RCC 7860 (cell line): ENCODE measurements around the gene EVX1.

ENCODE experiments used
- DNase-seq: peaks from one replicate; pipeline ENCODE4 v3.0.0-alpha.2; 2015; ENCODE audit warnings: low spot score
- FAIRE-seq: peaks from 2 replicates; lab custom pipeline; 2012; peaks lifted over from hg19 to GRCh38; lab: Jason Lieb, UNC

Gene EVX1

DNA sequence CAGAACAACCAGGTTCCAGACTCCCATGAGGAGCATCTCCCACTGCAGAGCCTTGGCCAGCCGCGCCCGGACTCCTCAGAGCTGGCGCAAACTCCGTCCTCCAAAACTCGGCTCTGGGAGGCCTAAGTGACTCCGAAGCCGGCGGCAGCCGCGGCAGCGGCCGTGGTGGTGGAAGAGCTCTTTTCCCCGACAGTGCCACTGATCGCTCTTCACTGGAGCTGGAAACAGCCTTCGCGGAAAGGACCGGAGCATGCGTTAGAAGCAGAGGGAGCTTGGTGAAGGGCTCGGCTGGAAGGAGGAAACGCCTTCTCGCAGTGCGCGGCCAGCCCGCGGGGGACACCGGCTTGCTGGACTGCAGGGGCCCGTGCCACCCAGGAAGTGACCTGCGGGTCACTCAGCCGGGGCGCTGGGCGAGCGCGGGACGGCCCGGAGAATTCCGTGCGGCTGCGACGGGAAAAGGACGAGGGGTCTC lies 37.7 kb upstream of the EVX1 start:
- no peak for DNase-seq
- no peak for FAIRE-seq

GRCh38 chr7:27205325-27206280 lies 37.0 kb upstream of the EVX1 start:
- no peak for DNase-seq
- no peak for FAIRE-seq

DNA sequence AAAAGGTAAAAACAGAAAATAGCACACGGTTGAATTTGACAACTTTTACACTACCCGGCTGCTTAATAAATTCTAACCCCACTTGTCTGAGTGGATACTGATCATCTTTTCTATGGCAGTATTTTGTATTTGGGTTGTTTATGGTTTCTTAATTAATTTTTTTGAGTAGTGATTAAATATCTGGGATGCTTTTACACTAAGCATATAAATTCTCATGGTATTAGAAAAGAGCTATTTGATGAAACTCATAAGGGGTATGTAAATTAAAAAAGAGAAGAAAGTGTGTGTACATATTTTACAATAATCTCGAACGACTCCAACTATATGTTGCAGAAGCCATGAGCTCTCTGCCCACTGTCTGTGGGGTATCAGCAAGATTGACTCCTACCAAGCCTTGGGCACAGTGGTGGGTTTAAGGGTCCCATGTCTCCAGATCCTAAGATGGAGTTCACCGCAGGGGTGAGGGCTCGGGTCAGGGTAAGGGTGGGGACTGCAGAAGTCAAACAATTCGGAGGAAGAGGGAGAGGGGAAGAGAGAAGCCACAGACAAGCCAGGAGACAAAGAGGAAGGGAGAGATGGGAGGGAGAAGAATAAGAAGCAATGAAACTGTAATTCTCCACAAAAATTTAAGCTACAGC lies 35.1 kb upstream of the EVX1 start:
- no peak for DNase-seq
- FAIRE-seq, result no peak

DNA sequence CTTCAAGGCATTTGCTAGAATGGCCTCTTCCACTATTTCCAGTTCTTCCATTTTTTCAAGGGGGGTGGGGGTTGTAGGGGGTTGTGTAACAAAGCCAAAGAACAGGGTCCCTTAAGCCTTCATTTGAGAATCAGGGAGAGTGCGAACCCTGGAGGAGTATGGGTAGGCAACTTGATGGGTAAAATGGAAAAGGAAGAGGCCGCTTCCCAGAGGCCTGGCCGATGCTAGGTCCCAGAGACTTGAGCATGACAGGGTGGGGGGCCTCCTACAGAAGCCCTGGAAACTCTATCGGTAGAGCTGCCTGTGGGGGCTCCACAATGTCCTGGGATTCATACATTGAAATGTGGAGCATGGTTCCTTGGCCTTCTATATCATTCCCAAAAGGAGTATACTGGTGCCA lies 33.6 kb upstream of the EVX1 start:
- no peak for DNase-seq
- FAIRE-seq, result no peak

GRCh38 chr7:27209933-27210440 lies 32.6 kb upstream of the EVX1 start:
- no peak for FAIRE-seq
- no peak for DNase-seq

- FAIRE-seq, result no peak
- peak; percentile 27 for DNase-seq
Measured at GRCh38 chr7:27210441-27211083, 32.0 kb upstream of the EVX1 start.

DNA sequence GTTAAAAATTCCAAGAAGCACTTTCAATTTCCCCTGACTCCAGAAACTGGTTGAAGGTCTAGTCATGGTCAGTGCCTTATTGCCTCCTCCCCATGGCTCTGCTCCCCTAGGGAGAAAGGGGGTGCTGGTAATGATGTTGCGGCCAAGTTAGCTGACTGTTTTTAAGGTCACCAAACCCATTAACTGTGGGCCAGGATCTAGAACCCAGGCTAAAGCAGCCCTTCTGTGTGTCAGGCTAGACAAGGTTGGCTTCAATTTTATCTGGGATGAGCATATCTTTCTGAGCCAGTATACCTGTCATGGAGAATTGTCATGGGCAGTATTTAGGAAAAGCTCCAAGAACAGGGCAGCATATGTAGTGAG lies 31.5 kb upstream of the EVX1 start:
- FAIRE-seq (no peak), DNase-seq (no peak)

GRCh38 chr7:27211764-27212204 lies 30.8 kb upstream of the EVX1 start:
- FAIRE-seq (no peak), DNase-seq (no peak)

DNA sequence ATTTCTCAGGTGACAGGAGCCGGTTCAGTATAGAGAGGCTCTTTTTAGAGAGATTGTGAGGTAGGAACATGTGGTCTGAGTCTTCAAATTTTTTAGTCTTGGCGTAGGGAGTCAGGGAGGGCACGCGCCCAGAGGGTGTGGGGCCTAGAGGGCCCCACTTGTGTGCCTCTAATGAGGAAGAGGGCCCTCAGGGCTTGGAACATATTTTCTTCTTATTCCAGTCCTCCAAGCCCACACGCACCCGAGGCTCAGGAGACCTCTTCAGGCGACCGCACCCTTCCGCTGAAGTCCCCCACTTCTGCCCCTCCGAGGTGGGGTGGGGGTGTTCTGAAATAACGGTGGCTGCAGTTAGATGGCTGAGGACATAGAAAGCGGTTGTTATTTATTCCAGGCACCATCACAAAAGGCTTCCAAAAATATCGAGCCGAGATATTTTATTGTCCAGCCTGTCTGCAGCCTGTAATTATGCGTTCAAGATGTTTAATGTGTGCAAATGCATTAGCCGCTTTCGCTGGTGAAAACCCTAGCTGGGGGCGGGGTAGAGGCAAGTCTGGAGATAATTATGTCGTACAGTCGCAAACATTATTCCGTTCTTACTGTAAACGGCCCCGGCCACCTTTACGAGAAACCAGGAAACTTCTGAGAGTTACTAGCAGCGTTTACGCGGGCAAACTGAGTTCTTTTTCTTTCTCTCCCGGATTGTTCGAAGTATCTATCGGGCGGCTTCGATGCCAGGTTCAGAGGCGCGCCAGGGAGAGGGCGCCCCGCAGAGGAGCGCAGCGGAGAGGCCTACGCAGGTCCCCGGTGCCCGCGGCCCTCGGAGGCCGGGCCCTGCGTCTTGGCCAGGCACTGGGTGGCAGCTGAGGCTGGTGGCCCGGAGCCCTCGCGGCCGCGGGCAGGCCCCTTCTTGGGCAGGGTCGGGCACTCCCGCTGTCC lies 29.8 kb upstream of the EVX1 start:
- FAIRE-seq, result no peak

GRCh38 chr7:27213433-27214238 lies 29.0 kb upstream of the EVX1 start:
- no peak for DNase-seq
- no peak for FAIRE-seq

More for the DNA sequence above, 29.8 kb upstream of the EVX1 start:
- DNase-seq, result no peak

GRCh38 chr7:27214239-27214950 lies 28.2 kb upstream of the EVX1 start:
- DNase-seq (no peak), FAIRE-seq (no peak)

- no peak for DNase-seq
- FAIRE-seq, result no peak
Measured at GRCh38 chr7:27215356-27215755, 27.2 kb upstream of the EVX1 start.

GRCh38 chr7:27217951-27218350 lies 24.7 kb upstream of the EVX1 start:
- no peak for FAIRE-seq
- DNase-seq, result no peak

- DNase-seq (no peak), FAIRE-seq (no peak)
Measured at GRCh38 chr7:27219821-27220220, 22.8 kb upstream of the EVX1 start.

DNA sequence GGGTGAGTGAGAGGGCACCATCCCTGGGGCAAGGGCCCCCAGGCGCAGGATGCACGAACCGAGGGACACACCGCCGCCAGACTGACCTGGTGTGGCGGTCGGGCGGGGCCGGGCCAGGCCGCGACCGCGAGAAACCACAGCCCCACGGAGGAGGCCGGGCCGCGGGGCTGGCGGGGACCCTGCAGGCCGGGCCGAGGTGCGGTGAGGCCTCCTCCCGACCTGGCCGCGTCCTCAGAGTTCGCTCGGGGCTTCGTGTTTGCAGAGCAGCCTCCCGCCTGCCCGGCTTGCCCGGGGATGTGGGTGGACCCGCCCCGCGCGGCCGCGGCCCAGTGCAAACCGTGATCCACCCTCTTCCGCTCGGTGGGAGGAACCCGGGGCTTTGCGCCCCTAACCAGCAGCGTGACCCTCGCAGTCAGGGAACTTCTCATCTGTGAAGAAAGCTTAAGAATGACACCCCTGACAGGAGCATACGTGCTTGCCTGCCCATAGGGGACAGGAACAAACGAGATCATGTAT lies 22.1 kb upstream of the EVX1 start:
- DNase-seq (no peak), FAIRE-seq (no peak)

DNA sequence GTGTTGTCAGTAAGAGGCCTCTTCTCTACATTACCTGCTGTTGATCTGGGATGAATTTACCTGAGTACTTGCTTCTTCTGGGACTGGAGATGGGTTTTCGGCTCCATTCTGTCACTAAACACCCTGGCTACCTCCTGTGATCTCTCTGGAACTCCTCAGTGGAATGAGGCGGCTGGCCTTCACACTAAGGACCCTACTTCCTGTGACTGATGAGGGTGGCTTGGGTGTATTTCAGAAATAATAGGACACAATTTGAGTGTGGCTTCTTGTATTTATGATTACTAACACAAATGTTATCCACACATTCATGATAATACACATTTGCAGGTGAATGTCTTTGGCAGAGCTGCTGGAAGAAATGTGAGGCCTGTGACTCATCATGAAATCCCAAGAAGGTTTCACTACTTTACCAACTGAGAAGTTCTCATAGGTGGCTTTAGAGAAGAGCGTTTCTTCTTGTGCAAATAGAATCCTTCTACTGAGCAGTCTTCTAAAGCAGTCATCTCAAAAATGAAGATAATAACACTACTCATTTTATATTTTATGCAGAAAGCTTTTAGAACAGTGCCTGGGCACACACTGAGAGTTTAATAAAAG lies 21.3 kb upstream of the EVX1 start:
- FAIRE-seq, result no peak
- no peak for DNase-seq

DNA sequence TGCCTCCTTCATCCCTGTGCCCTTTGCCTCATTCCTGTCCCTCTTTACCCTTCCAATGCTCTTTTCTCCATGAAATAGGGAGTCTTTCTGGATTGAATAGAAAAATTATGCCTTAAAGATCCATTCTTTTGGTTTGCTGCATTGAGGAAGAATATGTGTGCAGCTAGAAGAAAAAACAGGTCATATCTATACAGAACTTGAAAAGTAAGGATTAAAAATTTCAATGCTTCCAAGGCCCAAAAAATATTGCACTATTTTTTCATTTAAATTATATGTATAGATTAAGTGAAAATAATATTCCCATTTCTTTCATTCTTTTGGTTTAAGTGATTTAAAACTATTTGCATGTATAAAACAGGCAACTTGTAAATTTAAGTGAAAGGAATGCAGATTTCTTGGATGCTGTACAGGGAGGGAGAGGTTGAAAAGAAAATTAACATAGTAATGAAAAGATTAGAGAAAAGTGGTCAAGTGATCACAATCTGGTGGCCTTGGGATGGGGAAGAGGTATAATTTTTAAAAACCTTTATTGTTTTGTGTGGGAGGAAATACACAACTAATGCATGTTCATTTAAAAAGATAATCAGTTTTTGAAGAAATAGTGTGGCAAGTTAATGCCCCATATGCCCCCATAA lies 18.5 kb upstream of the EVX1 start:
- FAIRE-seq, result no peak
- no peak for DNase-seq
